ENCODE data around the gene ING3. TPM values are rescaled to one million over a fixed set of nuclear protein-coding genes. Genes with fewer than 3 reads are reported as not detected.

The ING3 gene
- total and polyA plus RNA-seq, 2 of the 8 experiments (the other 6 are each of a cell fraction or from before 2014, with no cell fraction given) = 6.0 to 17.7 TPM

DNA sequence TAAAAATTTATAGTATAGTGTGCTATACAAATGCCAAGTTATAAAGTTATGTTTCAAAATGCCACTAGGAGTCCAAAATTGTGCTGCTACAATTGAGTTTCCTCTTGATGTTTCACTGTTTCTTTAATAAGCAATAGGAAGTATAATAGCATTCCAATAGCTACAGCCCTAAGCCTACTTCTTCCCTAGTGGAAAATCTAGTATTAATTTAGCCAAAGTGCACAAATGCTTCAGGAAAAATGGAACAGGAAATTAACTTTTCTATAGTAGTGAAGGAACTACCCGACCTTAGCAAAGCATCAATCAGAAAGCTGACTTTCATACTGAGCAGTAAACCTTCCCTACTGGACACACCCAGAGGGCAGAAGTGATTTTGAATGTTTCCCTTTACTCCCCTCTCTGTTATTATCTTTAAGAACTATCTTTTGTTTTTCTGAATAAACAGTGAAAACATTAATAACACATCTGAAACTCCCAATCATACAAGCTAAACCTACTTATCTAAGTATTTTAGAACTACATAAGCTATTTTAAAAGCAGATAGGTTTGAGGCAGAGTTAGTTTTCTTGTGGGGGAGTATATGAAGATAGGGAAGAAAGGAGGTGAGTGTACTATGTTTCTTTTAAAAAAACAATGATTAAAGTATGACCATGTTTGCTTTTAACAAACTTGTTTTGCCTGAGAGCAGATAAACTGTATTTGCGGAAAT lies 51.6 kb downstream of the ING3 start (continued):
- TF ChIP-seq, protein P1, sequence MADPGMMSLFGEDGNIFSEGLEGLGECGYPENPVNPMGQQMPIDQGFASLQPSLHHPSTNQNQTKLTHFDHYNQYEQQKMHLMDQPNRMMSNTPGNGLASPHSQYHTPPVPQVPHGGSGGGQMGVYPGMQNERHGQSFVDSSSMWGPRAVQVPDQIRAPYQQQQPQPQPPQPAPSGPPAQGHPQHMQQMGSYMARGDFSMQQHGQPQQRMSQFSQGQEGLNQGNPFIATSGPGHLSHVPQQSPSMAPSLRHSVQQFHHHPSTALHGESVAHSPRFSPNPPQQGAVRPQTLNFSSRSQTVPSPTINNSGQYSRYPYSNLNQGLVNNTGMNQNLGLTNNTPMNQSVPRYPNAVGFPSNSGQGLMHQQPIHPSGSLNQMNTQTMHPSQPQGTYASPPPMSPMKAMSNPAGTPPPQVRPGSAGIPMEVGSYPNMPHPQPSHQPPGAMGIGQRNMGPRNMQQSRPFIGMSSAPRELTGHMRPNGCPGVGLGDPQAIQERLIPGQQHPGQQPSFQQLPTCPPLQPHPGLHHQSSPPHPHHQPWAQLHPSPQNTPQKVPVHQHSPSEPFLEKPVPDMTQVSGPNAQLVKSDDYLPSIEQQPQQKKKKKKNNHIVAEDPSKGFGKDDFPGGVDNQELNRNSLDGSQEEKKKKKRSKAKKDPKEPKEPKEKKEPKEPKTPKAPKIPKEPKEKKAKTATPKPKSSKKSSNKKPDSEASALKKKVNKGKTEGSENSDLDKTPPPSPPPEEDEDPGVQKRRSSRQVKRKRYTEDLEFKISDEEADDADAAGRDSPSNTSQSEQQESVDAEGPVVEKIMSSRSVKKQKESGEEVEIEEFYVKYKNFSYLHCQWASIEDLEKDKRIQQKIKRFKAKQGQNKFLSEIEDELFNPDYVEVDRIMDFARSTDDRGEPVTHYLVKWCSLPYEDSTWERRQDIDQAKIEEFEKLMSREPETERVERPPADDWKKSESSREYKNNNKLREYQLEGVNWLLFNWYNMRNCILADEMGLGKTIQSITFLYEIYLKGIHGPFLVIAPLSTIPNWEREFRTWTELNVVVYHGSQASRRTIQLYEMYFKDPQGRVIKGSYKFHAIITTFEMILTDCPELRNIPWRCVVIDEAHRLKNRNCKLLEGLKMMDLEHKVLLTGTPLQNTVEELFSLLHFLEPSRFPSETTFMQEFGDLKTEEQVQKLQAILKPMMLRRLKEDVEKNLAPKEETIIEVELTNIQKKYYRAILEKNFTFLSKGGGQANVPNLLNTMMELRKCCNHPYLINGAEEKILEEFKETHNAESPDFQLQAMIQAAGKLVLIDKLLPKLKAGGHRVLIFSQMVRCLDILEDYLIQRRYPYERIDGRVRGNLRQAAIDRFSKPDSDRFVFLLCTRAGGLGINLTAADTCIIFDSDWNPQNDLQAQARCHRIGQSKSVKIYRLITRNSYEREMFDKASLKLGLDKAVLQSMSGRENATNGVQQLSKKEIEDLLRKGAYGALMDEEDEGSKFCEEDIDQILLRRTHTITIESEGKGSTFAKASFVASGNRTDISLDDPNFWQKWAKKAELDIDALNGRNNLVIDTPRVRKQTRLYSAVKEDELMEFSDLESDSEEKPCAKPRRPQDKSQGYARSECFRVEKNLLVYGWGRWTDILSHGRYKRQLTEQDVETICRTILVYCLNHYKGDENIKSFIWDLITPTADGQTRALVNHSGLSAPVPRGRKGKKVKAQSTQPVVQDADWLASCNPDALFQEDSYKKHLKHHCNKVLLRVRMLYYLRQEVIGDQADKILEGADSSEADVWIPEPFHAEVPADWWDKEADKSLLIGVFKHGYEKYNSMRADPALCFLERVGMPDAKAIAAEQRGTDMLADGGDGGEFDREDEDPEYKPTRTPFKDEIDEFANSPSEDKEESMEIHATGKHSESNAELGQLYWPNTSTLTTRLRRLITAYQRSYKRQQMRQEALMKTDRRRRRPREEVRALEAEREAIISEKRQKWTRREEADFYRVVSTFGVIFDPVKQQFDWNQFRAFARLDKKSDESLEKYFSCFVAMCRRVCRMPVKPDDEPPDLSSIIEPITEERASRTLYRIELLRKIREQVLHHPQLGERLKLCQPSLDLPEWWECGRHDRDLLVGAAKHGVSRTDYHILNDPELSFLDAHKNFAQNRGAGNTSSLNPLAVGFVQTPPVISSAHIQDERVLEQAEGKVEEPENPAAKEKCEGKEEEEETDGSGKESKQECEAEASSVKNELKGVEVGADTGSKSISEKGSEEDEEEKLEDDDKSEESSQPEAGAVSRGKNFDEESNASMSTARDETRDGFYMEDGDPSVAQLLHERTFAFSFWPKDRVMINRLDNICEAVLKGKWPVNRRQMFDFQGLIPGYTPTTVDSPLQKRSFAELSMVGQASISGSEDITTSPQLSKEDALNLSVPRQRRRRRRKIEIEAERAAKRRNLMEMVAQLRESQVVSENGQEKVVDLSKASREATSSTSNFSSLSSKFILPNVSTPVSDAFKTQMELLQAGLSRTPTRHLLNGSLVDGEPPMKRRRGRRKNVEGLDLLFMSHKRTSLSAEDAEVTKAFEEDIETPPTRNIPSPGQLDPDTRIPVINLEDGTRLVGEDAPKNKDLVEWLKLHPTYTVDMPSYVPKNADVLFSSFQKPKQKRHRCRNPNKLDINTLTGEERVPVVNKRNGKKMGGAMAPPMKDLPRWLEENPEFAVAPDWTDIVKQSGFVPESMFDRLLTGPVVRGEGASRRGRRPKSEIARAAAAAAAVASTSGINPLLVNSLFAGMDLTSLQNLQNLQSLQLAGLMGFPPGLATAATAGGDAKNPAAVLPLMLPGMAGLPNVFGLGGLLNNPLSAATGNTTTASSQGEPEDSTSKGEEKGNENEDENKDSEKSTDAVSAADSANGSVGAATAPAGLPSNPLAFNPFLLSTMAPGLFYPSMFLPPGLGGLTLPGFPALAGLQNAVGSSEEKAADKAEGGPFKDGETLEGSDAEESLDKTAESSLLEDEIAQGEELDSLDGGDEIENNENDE (IDR thresholded peaks at IDR 0.05; ENCODE audit: insufficient replicate concordance, low read length) = no peak
- no peak for TF ChIP-seq NRF1 (IDR thresholded peaks at IDR 0.05; ENCODE audit: low read depth, low read length)
- no peak for TF ChIP-seq ASH2L (IDR thresholded peaks at IDR 0.05; ENCODE audit: low read length)
- TF ChIP-seq CTBP2 (IDR thresholded peaks at IDR 0.05; ENCODE audit: borderline replicate concordance, insufficient read depth, insufficient read length, low read length) = no peak
- TF ChIP-seq, protein P2, sequence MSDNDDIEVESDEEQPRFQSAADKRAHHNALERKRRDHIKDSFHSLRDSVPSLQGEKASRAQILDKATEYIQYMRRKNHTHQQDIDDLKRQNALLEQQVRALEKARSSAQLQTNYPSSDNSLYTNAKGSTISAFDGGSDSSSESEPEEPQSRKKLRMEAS (IDR thresholded peaks at IDR 0.05) = no peak
- TF ChIP-seq HDAC2 (IDR thresholded peaks at IDR 0.05; ENCODE audit: borderline replicate concordance in 1 of 2, low read depth in 2 of 2, low read length in 2 of 2) = no peak
- TF ChIP-seq JUN (IDR thresholded peaks at IDR 0.05; ENCODE audit: low read depth, low read length) = no peak
- TF ChIP-seq SP4 (IDR thresholded peaks at IDR 0.05; ENCODE audit: low read length) = no peak
